Camera-type eye (tissue), 1 donor: ENCODE measurements around the gene IST1. TPM values are rescaled to one million over a fixed set of nuclear protein-coding genes. Genes with fewer than 3 reads are reported as not detected.

Experiments
- total RNA-seq: library from RNA; depleted of rRNA; stranded (reverse); fragments of >200 nt; gene quantifications from one replicate; pipeline ENCODE4 v1.2.3, GENCODE V29; 2014

IST1 gene
- 264 TPM for total RNA-seq

GRCh38 chr16:71894921-71895678 is at the start of gene IST1:
Gene IST1, plus strand, starts transcription at chr16:71895531. Its CDS starts 20,110 bp downstream, at chr16:71915641.

GRCh38 chr16:71845639-71846430 is 49.5 kb upstream of the IST1 start, which contains the start of gene ATXN1L:
Gene ATXN1L, plus strand, starts transcription at chr16:71845976. Its CDS starts 3,765 bp downstream, at chr16:71849741.

GRCh38 chr16:71883849-71884638 is 11.3 kb upstream of the IST1 start, which contains the start of gene ZNF821:
Gene ZNF821, minus strand, starts transcription at chr16:71884182. Its CDS starts 4,236 bp downstream, at chr16:71879946.

Other genes with a start within 250 kb of the IST1 start
- 24.3 TPM for gene PHLPP2, start 170.8 kb upstream of the IST1 start, total RNA-seq
- gene AP1G1, start 86.7 kb upstream of the IST1 start, total RNA-seq, result 136 TPM
- 21.8 TPM for gene ATXN1L, start 49.6 kb upstream of the IST1 start, total RNA-seq
- gene ZNF821, start 11.3 kb upstream of the IST1 start, total RNA-seq, result 23.4 TPM
- 0.05 TPM for gene PKD1L3, start 104.9 kb downstream of the IST1 start, total RNA-seq
- 6.9 TPM for gene DHODH, start 113.2 kb downstream of the IST1 start, total RNA-seq
- 0.55 TPM for gene HP, start 159.0 kb downstream of the IST1 start, total RNA-seq
- not detected for gene HPR, start 167.7 kb downstream of the IST1 start, total RNA-seq
- 19.2 TPM for gene TXNL4B, start 198.1 kb downstream of the IST1 start, total RNA-seq
- 52.0 TPM for gene DHX38, start 198.3 kb downstream of the IST1 start, total RNA-seq